A549 (cell line): ENCODE results near the gene OTOG. TPM values are rescaled to one million over a fixed set of nuclear protein-coding genes. Genes with fewer than 3 reads are reported as not detected.

ENCODE experiments used
- ATAC-seq, 2 experiments: fragments of 200-7000 bp in 1 of 2; fragments of >200 bp in 1 of 2; cut with Nextera tagmentation in 1 of 2; cut with Tn5 transposase in 1 of 2; 3 replicates each; pipeline versions ENCODE4 v1.8.0 to v1.9.1; 2018 to 2020; ENCODE audit warnings: mild to moderate bottlenecking in 1 of 2, moderate library complexity in 1 of 2
- CTCF ChIA-PET: fragments of 300-600 bp; sonication (Branson Sonifier 250); formaldehyde crosslinking; extraction: SDS; loops from one replicate; lab custom pipeline; 2021; ENCODE audit warnings: antibody characterized with exemption, inconsistent platforms; lab: Yijun Ruan, JAX
- POLR2A ChIA-PET: fragments of 350-600 bp; formaldehyde crosslinking; extraction: SDS; loops from one replicate; lab custom pipeline; 2021; ENCODE audit warnings: antibody characterized with exemption, inconsistent platforms; lab: Yijun Ruan, JAX
- DNase-seq, 2 experiments: peaks; one replicate each; pipeline versions ENCODE4 v3.0.0 to v3.0.0-alpha.2; 2011 to 2016; ENCODE audit warnings: low read depth in 1 of 2, low spot score in 1 of 2
- FAIRE-seq: peaks from 2 replicates; lab custom pipeline; 2011; peaks lifted over from hg19 to GRCh38; lab: Jason Lieb, UNC
- H3K27ac ChIP-seq, 2 experiments: fragments of >200 bp; sonication (Bioruptor Twin); formaldehyde crosslinking; 3 replicates each; pipeline ENCODE4 v1.5.1; 2016 to 2017
- H3K4me1 ChIP-seq: fragments of >200 bp; sonication (Bioruptor Twin); formaldehyde crosslinking; 3 replicates; pipeline ENCODE4 v1.6.1; 2016
- H3K4me2 ChIP-seq: fragments of >200 bp; sonication (Bioruptor Twin); formaldehyde crosslinking; 3 replicates; pipeline ENCODE4 v1.6.1; 2016
- H3K4me3 ChIP-seq: fragments of >200 bp; sonication (Bioruptor Twin); formaldehyde crosslinking; 3 replicates; pipeline ENCODE4 v1.5.1; 2016
- H3K9me3 ChIP-seq: fragments of >200 bp; sonication (Bioruptor Twin); formaldehyde crosslinking; 3 replicates; pipeline ENCODE4 v1.6.1; 2016
- BCL3 ChIP-seq: fragments of >200 bp; sonication (Bioruptor Twin); formaldehyde crosslinking; IDR thresholded peaks from 3 replicates; pipeline ENCODE4 v1.6.1; 2016
- CHD4 ChIP-seq: fragments of 200-600 bp; sonication (generic); IDR thresholded peaks from 2 replicates; pipeline ENCODE4 v1.6.1; 2016; ENCODE audit warnings: antibody characterized with exemption, mild to moderate bottlenecking, borderline replicate concordance
- EHMT2 ChIP-seq: fragments of 200-600 bp; sonication (generic); IDR thresholded peaks from 2 replicates; pipeline ENCODE4 v1.6.1; 2016; ENCODE audit warnings: antibody characterized with exemption, low read depth, mild to moderate bottlenecking, moderate library complexity
- ELK1 ChIP-seq: fragments of 150-350 bp; IDR thresholded peaks from 2 replicates; pipeline ENCODE4 v1.6.1; 2014; ENCODE audit warnings: low read depth, mild to moderate bottlenecking, low read length
- FOSB ChIP-seq: fragments of 250-450 bp; sonication (Bioruptor Pico); IDR thresholded peaks from 2 replicates; pipeline ENCODE4 v1.5.0; 2020; ENCODE audit warnings: mild to moderate bottlenecking, moderate library complexity
- GATA3 ChIP-seq: IDR thresholded peaks from 2 replicates; pipeline ENCODE4 v1.6.1; 2012; ENCODE audit warnings: borderline replicate concordance
- HOXB13 ChIP-seq: fragments of 250-450 bp; sonication (Bioruptor Pico); IDR thresholded peaks from 2 replicates; pipeline ENCODE4 v1.5.0; 2020; ENCODE audit warnings: low read depth, mild to moderate bottlenecking, moderate library complexity
- HOXB5 ChIP-seq: fragments of 250-450 bp; sonication (Bioruptor Pico); IDR thresholded peaks from 2 replicates; pipeline ENCODE4 v1.5.0; 2020; ENCODE audit warnings: mild to moderate bottlenecking, moderate library complexity
- JUNB ChIP-seq: fragments of >200 bp; sonication (Bioruptor Twin); formaldehyde crosslinking; IDR thresholded peaks from 2 replicates; pipeline ENCODE4 v1.6.1; 2016
- MAX ChIP-seq: IDR thresholded peaks from 2 replicates; pipeline ENCODE4 v1.6.1; 2012
- NFE2L2 ChIP-seq: fragments of 150-350 bp; conservative IDR thresholded peaks from 2 replicates; pipeline ENCODE4 v1.6.1; 2014; ENCODE audit warnings: low read length
- NR3C1 ChIP-seq: fragments of >200 bp; sonication (Bioruptor Twin); formaldehyde crosslinking; IDR thresholded peaks from 3 replicates; pipeline ENCODE4 v1.6.1; 2017
- PBX3 ChIP-seq: IDR thresholded peaks from 2 replicates; pipeline ENCODE4 v1.6.1; 2012
- POLR2A ChIP-seq: IDR thresholded peaks from 2 replicates; pipeline ENCODE4 v1.6.1; 2012; ENCODE audit warnings: mild to moderate bottlenecking, low read length
- POLR2AphosphoS2 ChIP-seq: conservative IDR thresholded peaks from 2 replicates; pipeline ENCODE4 v1.6.1; 2012; ENCODE audit warnings: low read length, improper control_type of control experiment, inconsistent platforms
- RNF2 ChIP-seq: fragments of 200-600 bp; sonication (generic); IDR thresholded peaks from 2 replicates; pipeline ENCODE4 v1.6.1; 2016; ENCODE audit warnings: low read depth, mild to moderate bottlenecking, antibody characterized with exemption, moderate library complexity, borderline replicate concordance
- WGBS: methylation state at CpG from one replicate; pipeline ENCODE4 v1.1.6; 2017; ENCODE audit errors: missing lambda C conversion rate; 5-methylcytosine and 5-hydroxymethylcytosine counted together
- polyA plus RNA-seq, 4 experiments: library from polyadenylated mRNA; depleted of rRNA in 3 of 4; stranded (reverse); fragments of >200 nt; fragmentation: RNase III in 1 of 4; extraction: RNeasy Plus Mini Kit Qiagen cat#74134 plus additional on column Dnase treatment in 1 of 4; gene quantifications; 2 replicates in 3 of 4; 3 replicates in 1 of 4; pipeline ENCODE4 v1.2.3, GENCODE V29; 2011 to 2017

Gene OTOG
- polyA plus RNA-seq, 2 of the 4 experiments (the other 2 are of a cell fraction): not detected

- TF ChIP-seq BCL3: no peak
These were observed 6.1 kb downstream of the OTOG start (continued) for GRCh38 chr11:17553249-17553546.

- FAIRE-seq: no peak
- ATAC-seq: peak in 1 of 2 experiments; percentile 74; a peak in 3 of 6 replicates
- CTCF ChIA-PET: interaction anchor here (1.0 to 2.0 kb wide), 2 partner anchors 10 to 50 kb away, joined by 3 to 5 read pairs; no protein-coding TSS in a partner anchor
These were observed 7.4 kb downstream of the OTOG start for GRCh38 chr11:17554487-17554886.

GRCh38 chr11:17556999-17557398 lies 9.9 kb downstream of the OTOG start:
- FAIRE-seq (no peak), ATAC-seq (no peak), DNase-seq (no peak)
- Histone ChIP-seq H3K4me3 (no peak overlapping the region), H3K27ac (no peak overlapping the region), H3K9me3 (no peaks in the 10 kb centered on the region), H3K4me1 (no peaks in the 10 kb centered on the region), H3K4me2 (no peak overlapping the region)
- POLR2A ChIA-PET: no interaction called here
- 71% methylated on average over 8 of the region's 8 CpGs for WGBS
- CTCF ChIA-PET: interaction anchor here (0.6 to 2.2 kb wide), 2 partner anchors 29 to 172 kb away, joined by 3 to 6 read pairs; no protein-coding TSS in a partner anchor
- TF ChIP-seq PBX3 (no peak), RNF2 (no peak), CHD4 (no peak)

More at GRCh38 chr11:17554487-17554886, 7.4 kb downstream of the OTOG start:
- no peaks in the 10 kb centered on the region for H3K9me3 ChIP-seq
- no peaks in the 10 kb centered on the region for H3K4me1 ChIP-seq
- no peak overlapping the region for H3K4me3 ChIP-seq
- DNase-seq: no peak
- H3K27ac ChIP-seq: no peak overlapping the region
- no peak overlapping the region for H3K4me2 ChIP-seq
- WGBS: 68% methylated on average over 4 of the region's 4 CpGs
- POLR2A ChIA-PET: interaction anchor here (0.6 kb wide), 1 partner anchor 481 kb away, joined by 3 read pairs; no protein-coding TSS in a partner anchor
- TF ChIP-seq HOXB13 (CRISPR knock-in tag) (no peak), PBX3 (no peak), JUNB (no peak), POLR2A (no peak), EHMT2 (no peak), MAX (no peak), POLR2AphosphoS2 (no peak), NR3C1 (no peak), NFE2L2 (no peak), GATA3 (no peak)

GRCh38 chr11:17558025-17558780 lies 11.1 kb downstream of the OTOG start:
- CTCF ChIA-PET: interaction anchor here (0.9 to 2.2 kb wide), 3 partner anchors 9 to 433 kb away, joined by 3 to 6 read pairs (median 3); no protein-coding TSS in a partner anchor
- WGBS: 47% methylated on average over 14 of the region's 15 CpGs

More at GRCh38 chr11:17558025-17558780, 11.1 kb downstream of the OTOG start:
- Histone ChIP-seq H3K9me3 (no peaks in the 10 kb centered on the region), H3K4me2 (no peak overlapping the region), H3K4me1 (no peaks in the 10 kb centered on the region), H3K27ac (no peak overlapping the region), H3K4me3 (no peak overlapping the region)
- POLR2A ChIA-PET: no interaction called here
- TF ChIP-seq FOSB (CRISPR knock-in tag) (no peak), HOXB5 (CRISPR knock-in tag) (no peak), ELK1 (no peak)
- DNase-seq: no peak
- ATAC-seq: no peak
- FAIRE-seq: no peak
